ENCODE data around the gene CDR2L.

DNA sequence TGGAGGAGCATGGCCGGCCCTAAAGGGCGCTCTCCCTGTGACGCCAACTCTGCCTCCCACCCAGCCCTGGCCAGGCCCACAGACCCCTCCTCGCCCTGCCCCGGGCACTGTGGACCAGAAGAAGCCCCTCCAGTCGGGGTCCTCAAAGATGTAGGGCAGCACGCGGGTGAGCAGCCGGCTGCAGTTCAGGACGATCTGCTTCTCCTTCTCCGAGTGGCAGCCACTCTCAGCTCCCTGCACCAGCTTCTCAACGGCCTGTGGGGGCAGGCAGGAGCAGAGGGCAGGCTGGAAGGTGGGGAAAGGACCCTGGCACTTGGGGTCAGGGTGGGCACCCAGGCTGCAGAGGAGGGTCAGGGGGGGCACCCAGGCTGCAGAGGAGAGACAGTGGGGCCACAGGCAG lies 23.8 kb upstream of the CDR2L start:
- TF ChIP-seq POLR2A (IDR thresholded peaks at IDR 0.05; ENCODE audit: low read depth, low read length) (no peak), TAF1 (IDR thresholded peaks at IDR 0.05; ENCODE audit: low read depth, low read length) (no peak)
